ENCODE results near the gene NBDY. TPM values are rescaled to one million over a fixed set of nuclear protein-coding genes. Genes with fewer than 3 reads are reported as not detected.
"Not testable (repeated sequence)": the region's sequence is repeated elsewhere in the genome, so short reads cannot be mapped to it uniquely, and the experiment has no call there.

Gene NBDY
- total RNA-seq, 1 experiment from 2014 or later = 9.1 TPM

DNA sequence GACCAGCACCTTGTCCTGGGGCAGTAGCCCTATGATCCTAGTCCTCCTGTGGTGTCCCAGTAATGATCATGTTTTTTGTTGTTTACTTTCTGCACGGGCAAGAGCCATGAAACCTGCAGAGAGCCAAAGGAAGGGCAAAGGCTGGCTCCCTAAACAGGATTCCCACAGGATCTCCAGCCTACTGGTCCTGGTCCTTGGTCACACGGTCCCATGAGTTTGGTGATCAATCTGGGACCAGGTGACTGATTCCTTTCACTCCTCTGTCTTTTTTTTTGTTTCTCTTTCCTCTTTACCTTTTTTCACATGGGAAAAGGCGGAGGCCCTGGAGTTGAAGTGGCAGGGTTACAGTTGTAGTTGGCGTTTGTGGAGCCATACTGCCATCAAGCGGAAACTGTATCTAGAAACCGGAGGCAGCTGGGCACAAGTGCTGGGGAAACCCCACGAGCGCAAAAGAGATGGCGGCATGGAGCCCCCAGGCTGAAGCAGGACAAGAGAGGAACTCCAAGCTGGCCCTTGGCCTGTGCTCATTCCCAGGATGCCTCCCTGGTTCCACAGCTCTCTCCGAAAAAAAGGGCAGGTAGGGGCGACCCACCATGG, 34.6 kb downstream of the NBDY start:
- in situ Hi-C loops (cut with HindIII; ENCODE audit: low sequenced_read_pairs) = no loop called here
- DNase-seq (ENCODE audit: low spot score) = peak; percentile 86

DNA sequence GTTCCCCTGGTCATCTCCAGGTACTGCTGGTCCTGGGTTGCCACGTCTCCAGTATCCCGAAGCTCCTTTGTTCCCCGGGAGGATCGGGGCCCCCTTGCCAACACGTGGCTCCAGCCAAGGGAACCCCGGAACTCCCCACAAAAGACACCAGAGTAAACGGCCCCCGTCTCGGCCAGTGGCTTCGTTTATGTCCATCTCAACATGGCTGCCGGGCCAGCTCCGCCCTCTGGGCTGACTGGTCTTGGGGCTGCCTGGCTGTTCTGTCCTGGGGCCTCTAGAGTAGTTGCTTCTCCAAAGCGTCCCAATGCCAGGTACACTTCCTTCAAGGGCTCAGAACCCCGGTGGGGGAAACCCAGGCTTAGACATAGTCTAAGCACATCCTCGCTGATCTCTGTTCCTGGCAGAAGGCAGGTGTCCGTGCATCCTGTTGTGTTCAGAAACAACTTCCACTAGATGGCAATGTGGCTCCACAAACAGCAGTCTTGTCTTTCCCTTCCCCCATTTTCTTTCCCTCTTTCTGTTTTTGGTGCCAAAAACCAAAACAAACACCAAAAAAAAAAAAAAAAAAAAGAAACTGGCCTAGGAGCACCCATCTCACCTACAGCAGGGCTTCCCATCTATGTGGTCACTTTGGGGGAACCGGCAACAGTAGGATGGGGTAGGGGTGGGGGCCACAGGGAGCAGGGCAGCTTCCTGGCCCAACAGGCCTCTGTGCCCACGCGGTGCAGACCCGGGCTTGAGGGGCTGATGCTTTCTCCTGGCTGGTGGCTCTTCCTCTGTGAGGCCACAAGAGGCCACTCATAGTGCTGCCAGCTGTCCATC, 35.3 kb downstream of the NBDY start:
- DNase-seq (ENCODE audit: low spot score) = peak; percentile 89
- in situ Hi-C loops (cut with HindIII; ENCODE audit: low sequenced_read_pairs) = no loop called here

DNA sequence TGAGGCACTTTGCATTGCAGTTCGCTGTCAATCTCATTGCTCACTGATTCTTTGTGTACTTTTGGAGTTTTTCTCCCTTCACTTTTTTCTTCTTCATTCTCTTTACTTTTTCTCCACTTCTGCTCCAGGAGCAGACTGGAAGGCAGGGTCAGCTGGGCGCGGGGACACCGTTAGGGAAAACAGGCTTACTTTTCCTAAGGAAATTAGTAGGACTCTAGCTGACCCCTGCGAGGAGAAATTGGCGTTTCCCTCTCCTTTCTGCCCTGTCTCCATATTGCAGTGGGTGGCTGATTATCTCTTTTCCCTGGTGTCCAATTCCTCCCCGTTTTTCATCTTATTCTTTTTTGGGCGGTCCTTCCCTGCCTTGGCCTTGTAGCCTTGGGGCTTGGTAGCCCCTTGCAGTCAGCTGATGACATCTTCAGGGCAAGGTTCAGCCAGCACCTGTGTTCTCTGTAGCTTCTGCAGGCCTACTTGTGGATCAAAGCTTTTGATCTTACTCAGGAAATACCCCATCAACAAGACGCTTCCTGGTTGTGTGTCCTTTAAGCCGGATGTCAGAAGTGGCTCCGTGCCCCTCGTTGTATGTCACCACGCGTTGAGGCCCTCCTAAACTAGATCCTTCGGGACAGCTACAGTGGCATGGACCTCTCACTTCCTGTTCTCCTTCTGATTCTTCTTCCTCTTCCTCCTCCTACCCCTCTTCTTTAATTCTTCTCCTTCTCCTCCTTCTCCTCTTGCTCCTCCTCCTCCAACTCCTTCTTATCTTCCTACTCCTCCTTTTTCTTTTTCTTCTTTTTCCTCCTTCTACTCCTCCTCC, 36.1 kb downstream of the NBDY start:
- no peak for DNase-seq (ENCODE audit: low spot score)
- in situ Hi-C loops (cut with HindIII; ENCODE audit: low sequenced_read_pairs) = no loop called here

- no peak for DNase-seq (ENCODE audit: low spot score)
- in situ Hi-C loops (cut with HindIII; ENCODE audit: low sequenced_read_pairs) = no loop called here
Measured at GRCh38 chrX:56765811-56766553, 36.9 kb downstream of the NBDY start.

GRCh38 chrX:56766554-56767347, 37.7 kb downstream of the NBDY start:
- no peak for DNase-seq (ENCODE audit: low spot score)
- in situ Hi-C loops (cut with HindIII; ENCODE audit: low sequenced_read_pairs) = no loop called here

DNA sequence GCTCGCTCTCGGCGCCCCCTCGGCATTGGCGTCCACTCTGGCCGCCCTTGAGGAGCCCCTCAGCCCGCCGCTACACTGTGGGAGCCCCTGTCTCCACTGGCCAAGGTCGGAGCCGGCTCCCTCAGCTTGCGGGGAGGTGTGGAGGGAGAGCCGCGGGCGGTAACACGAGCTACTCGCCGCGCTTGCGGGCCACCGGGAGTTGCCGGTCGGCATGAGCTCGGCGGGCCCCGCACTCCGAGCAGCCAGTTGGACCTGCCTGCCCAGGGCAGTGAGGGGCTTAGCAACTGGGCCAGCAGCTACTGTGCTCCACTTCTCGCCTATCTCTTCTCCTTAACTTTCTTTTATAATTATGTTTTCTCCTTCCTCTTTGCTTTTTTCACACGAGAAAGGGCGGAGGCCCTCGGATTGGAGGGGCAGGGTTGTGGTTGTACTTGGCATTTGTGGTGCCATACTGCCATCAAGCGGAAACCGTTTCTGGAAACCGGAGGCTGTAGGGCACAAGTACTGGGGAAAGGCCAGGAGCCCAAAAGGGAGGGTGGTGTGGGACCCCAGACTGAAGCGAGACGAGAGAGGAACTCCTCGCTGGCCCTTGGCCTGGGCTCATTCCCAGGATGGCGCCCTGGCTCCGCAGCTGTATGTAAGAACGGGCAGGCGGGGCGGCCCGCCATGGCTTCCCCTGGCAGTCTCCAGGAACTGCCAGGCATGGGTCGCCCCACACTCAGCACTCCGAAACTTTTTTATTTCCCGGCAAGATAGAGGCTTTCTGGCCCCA, 38.5 kb downstream of the NBDY start:
- DNase-seq (ENCODE audit: low spot score) = not testable (repeated sequence)

DNA sequence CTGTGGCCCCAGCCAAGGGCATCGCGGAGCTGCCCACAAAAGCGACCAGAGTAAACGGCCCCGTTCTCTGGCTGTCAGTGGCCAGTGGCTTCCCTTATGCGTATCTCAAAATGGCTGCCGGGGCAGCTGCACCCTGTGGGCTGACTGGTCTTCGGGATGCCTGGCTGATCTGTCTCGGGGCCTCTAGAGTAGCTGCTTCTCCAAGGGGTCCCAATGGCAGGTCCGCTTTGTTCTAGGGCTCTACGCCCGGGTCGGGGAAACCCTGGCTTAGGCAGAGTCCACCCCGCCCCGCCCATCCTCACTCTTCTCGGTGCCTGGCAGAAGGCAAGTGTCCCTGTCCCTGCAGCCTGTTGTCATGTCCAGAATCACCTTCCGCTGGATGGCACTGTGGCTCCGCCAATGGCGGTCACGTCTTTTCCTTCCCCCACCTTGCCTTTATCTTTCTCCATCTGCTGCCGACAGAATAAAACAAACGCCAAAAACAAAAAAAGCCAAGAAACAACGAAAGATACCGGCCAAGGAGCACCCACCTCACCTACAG, 39.1 kb downstream of the NBDY start:
- DNase-seq (ENCODE audit: low spot score); in situ Hi-C loops (cut with HindIII; ENCODE audit: low sequenced_read_pairs): not testable (repeated sequence)

More for the DNA sequence above, 38.5 kb downstream of the NBDY start:
- in situ Hi-C loops (cut with HindIII; ENCODE audit: low sequenced_read_pairs) = not testable (repeated sequence)

- not testable (repeated sequence) for DNase-seq (ENCODE audit: low spot score)
Measured at GRCh38 chrX:56772675-56773521, 43.9 kb downstream of the NBDY start.

GRCh38 chrX:56773522-56774060, 44.5 kb downstream of the NBDY start:
- in situ Hi-C loops (cut with HindIII; ENCODE audit: low sequenced_read_pairs) = not testable (repeated sequence)

More at GRCh38 chrX:56772675-56773521, 43.9 kb downstream of the NBDY start:
- in situ Hi-C loops (cut with HindIII; ENCODE audit: low sequenced_read_pairs) = not testable (repeated sequence)

GRCh38 chrX:56778099-56778923, 49.3 kb downstream of the NBDY start:
- in situ Hi-C loops (cut with HindIII; ENCODE audit: low sequenced_read_pairs) = not testable (repeated sequence)

More at GRCh38 chrX:56773522-56774060, 44.5 kb downstream of the NBDY start:
- DNase-seq (ENCODE audit: low spot score) = not testable (repeated sequence)

GRCh38 chrX:56778924-56779468, 50.0 kb downstream of the NBDY start:
- DNase-seq (ENCODE audit: low spot score); in situ Hi-C loops (cut with HindIII; ENCODE audit: low sequenced_read_pairs): not testable (repeated sequence)

More at GRCh38 chrX:56778099-56778923, 49.3 kb downstream of the NBDY start:
- DNase-seq (ENCODE audit: low spot score) = not testable (repeated sequence)

- in situ Hi-C loops (cut with HindIII; ENCODE audit: low sequenced_read_pairs); DNase-seq (ENCODE audit: low spot score): not testable (repeated sequence)
Measured at GRCh38 chrX:56780681-56781649, 51.9 kb downstream of the NBDY start.

DNA sequence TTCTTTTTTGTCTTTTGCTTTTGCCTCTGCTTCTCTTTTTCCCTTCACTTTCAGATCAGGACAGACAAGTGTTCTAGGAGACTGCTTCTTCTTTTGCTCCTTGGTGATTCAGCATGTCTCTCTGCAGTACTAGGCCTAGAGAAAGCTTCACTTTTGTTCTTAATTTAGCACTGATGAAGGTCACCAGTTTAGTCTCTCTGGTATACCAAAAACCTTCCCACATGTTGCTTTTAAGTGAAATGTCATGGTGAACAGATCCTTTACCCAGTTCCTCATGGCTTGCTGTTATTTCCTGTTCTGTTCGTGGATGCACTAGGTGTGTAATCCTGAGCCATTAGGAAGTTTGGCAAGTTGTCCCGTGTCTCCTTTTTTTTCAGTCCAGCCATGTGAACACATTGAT, 53.3 kb downstream of the NBDY start:
- in situ Hi-C loops (cut with HindIII; ENCODE audit: low sequenced_read_pairs) = no loop called here
- DNase-seq (ENCODE audit: low spot score) = no peak
